K562 (cell line): ENCODE data around the gene KCNJ4. TPM values are rescaled to one million over a fixed set of nuclear protein-coding genes. Genes with fewer than 3 reads are reported as not detected.

Experiments used
- ATAC-seq: fragments of 200-7000 bp; cut with Tn5 transposase; 3 replicates; pipeline ENCODE4 v1.9.1; 2020; ENCODE audit warnings: moderate library complexity
- BruUV-seq: library from RNA; stranded (reverse); fragments of 400-500 nt; replicated peaks from 2 replicates; lab custom pipeline; 2021; lab: Mats Ljungman, UMichigan
- CTCF ChIA-PET: fragments of 300-600 bp; formaldehyde crosslinking; extraction: SDS; loops from one replicate; lab custom pipeline; 2021; ENCODE audit warnings: low intra/inter-chr PET ratio; lab: Yijun Ruan, JAX
- POLR2A ChIA-PET: fragments of 300-600, 350-650 bp; sonication (Branson Sonifier 250); formaldehyde crosslinking; extraction: SDS; loops from one replicate; lab custom pipeline; 2021; ENCODE audit warnings: antibody characterized with exemption, inconsistent platforms; lab: Yijun Ruan, JAX
- DNase-seq, 4 experiments: peaks; one replicate each; pipeline versions ENCODE4 v3.0.0 to v3.0.0-alpha.2; 2011 to 2018; ENCODE audit warnings: low spot score in 3 of 4, mixed read lengths in 3 of 4; ENCODE audit errors: extremely low read depth in 1 of 4
- FAIRE-seq: peaks from 2 replicates; lab custom pipeline; 2011; peaks lifted over from hg19 to GRCh38; lab: Jason Lieb, UNC
- H2AFZ ChIP-seq: 2 replicates; pipeline ENCODE4 v1.6.0; 2011; ENCODE audit warnings: low read depth, low read length, control low read depth, inconsistent platforms
- H3K27ac ChIP-seq: fragments of 200-600 bp; 3 replicates; pipeline ENCODE4 v1.8.0; 2011; ENCODE audit warnings: low read depth, mild to moderate bottlenecking, control low read depth, inconsistent platforms, low read length, moderate library complexity, mixed read lengths; ENCODE audit errors: extremely low read depth
- H3K27me3 ChIP-seq, 2 experiments: fragments of 300-600 bp in 1 of 2; 2 replicates in 1 of 2; 3 replicates in 1 of 2; pipeline versions ENCODE4 v1.6.0 to v1.8.0; 2011; ENCODE audit warnings: inconsistent platforms in 2 of 2, low read length in 2 of 2, mild to moderate bottlenecking in 1 of 2, mixed read lengths in 1 of 2, moderate library complexity in 1 of 2; ENCODE audit not compliant: control insufficient read depth in 2 of 2, insufficient read depth in 2 of 2
- H3K36me3 ChIP-seq: fragments of 300-600 bp; 3 replicates; pipeline ENCODE4 v1.8.0; 2011; ENCODE audit warnings: mild to moderate bottlenecking, low read length, inconsistent platforms; ENCODE audit not compliant: control insufficient read depth, insufficient read depth
- H3K4me1 ChIP-seq, 2 experiments: fragments of 200-600 bp in 1 of 2; replicated peaks in 1 of 2; 2 replicates in 1 of 2; 3 replicates in 1 of 2; pipeline versions ENCODE4 v1.5.1 to v1.8.0; 2011; ENCODE audit warnings: inconsistent platforms in 2 of 2, low read length in 2 of 2, mild to moderate bottlenecking in 1 of 2, mixed read lengths in 1 of 2, moderate library complexity in 1 of 2; ENCODE audit not compliant: control insufficient read depth in 2 of 2, insufficient read depth in 2 of 2
- H3K4me2 ChIP-seq: 2 replicates; pipeline ENCODE4 v1.6.1; 2011; ENCODE audit warnings: low read length, control low read depth, inconsistent platforms, mixed read lengths; ENCODE audit not compliant: insufficient read depth
- H3K4me3 ChIP-seq: fragments of 200-600 bp; sonication (generic), shearing (Covaris generic); 2 replicates; pipeline ENCODE4 v1.5.1; 2016; ENCODE audit warnings: control low read depth, inconsistent platforms
- H3K79me2 ChIP-seq: fragments of 200-600 bp; 3 replicates; pipeline ENCODE4 v1.8.0; 2011; ENCODE audit warnings: low read length, inconsistent platforms; ENCODE audit not compliant: control insufficient read depth, insufficient read depth
- H3K9ac ChIP-seq, 2 experiments: 2 replicates each; pipeline versions ENCODE4 v1.6.0 to v1.6.1; 2011; ENCODE audit warnings: low read depth in 2 of 2, low read length in 2 of 2, control low read depth in 1 of 2, inconsistent platforms in 1 of 2, mild to moderate bottlenecking in 1 of 2, mixed read lengths in 1 of 2; ENCODE audit not compliant: insufficient read depth in 1 of 2
- H3K9me1 ChIP-seq: one replicate; pipeline ENCODE4 v1.6.0; 2011; ENCODE audit warnings: inconsistent platforms, mild to moderate bottlenecking, low read length, moderate library complexity; ENCODE audit not compliant: control insufficient read depth, insufficient read depth
- H3K9me3 ChIP-seq: replicated peaks from 2 replicates; pipeline ENCODE4 v1.5.1; 2011; ENCODE audit warnings: low read depth, low read length, inconsistent platforms; ENCODE audit not compliant: control insufficient read depth, insufficient read depth
- H4K20me1 ChIP-seq: replicated peaks from 2 replicates; pipeline ENCODE4 v1.6.1; 2011; ENCODE audit warnings: low read length, inconsistent platforms, mixed read lengths; ENCODE audit not compliant: control insufficient read depth, insufficient read depth
- ATF3 ChIP-seq, 2 experiments: fragments of 450-650 bp in 1 of 2; sonication (generic) in 1 of 2; formaldehyde crosslinking in 1 of 2; IDR thresholded peaks in 1 of 2; conservative IDR thresholded peaks in 1 of 2; 2 replicates each; pipeline versions ENCODE4 v1.6.1 to v1.8.1; 2016 to 2023; ENCODE audit warnings: mild to moderate bottlenecking in 2 of 2, moderate library complexity in 2 of 2, inconsistent platforms in 1 of 2, missing genetic modification reagents in 1 of 2
- CHD1 ChIP-seq: fragments of 200-600 bp; sonication (generic); IDR thresholded peaks from one replicate; pipeline ENCODE4 v1.6.1; 2012; ENCODE audit warnings: mild to moderate bottlenecking, moderate library complexity, low read length, inconsistent platforms
- MAFG ChIP-seq: fragments of 450-650 bp; conservative IDR thresholded peaks from 2 replicates; pipeline ENCODE4 v1.6.1; 2016; ENCODE audit warnings: missing genetic modification characterization, missing compliant biosample characterization
- MAX ChIP-seq: sonication (generic); formaldehyde crosslinking; IDR thresholded peaks from 2 replicates; pipeline ENCODE4 v1.9.0; 2022; ENCODE audit warnings: mild to moderate bottlenecking, missing genetic modification reagents
- NR0B1 ChIP-seq: fragments of 450-650 bp; IDR thresholded peaks from one replicate; pipeline ENCODE4 v1.6.1; 2018; ENCODE audit warnings: mild to moderate bottlenecking, moderate library complexity; ENCODE audit not compliant: partially characterized antibody
- PCBP1 ChIP-seq: fragments of 200-400 bp; formaldehyde crosslinking; IDR thresholded peaks from 2 replicates; pipeline ENCODE4 v1.6.1; 2018; ENCODE audit warnings: mild to moderate bottlenecking, low read depth, low read length; ENCODE audit not compliant: poor library complexity, severe bottlenecking
- PKNOX1 ChIP-seq: fragments of 450-650 bp; IDR thresholded peaks from 2 replicates; pipeline ENCODE4 v1.6.1; 2016
- WGBS: fragments of 100-300 bp; shearing (Covaris generic); methylation state at CpG from one replicate; pipeline ENCODE4 v1.1.6; 2016; ENCODE audit warnings: low coverage, mixed read lengths; ENCODE audit not compliant: insufficient coverage; ENCODE audit errors: missing lambda C conversion rate; 5-methylcytosine and 5-hydroxymethylcytosine counted together
- in situ Hi-C: fragments of 300-500 bp; cut with MboI; formaldehyde crosslinking; loops from 4 replicates; pipeline ENCODE4 v1.15.0; 2018; ENCODE audit warnings: inconsistent platforms, mixed read lengths
- intact Hi-C: fragments of 100-400 bp; cut with micrococcal nuclease; formaldehyde crosslinking; loops from 2 replicates; pipeline ENCODE4 v1.14.2; 2022
- polyA plus RNA-seq, 8 experiments: library from polyadenylated mRNA; depleted of rRNA in 4 of 8; stranded (reverse) in 5 of 8; unstranded in 3 of 8; fragments of >200 nt; fragmentation: Nextera tagmentation in 2 of 8; fragmentation: Illumina TruSeq in 1 of 8; extraction: Ambion mirVana in 2 of 8; extraction: Trizol in 1 of 8; gene quantifications; 2 replicates each; pipeline versions ENCODE4 v1.2.1 to v1.2.3, GENCODE V29; 2011 to 2014; ENCODE audit warnings: inconsistent platforms in 1 of 8, missing spikeins in 1 of 8
- total RNA-seq, 7 experiments: library from RNA; depleted of rRNA in 6 of 7; stranded (reverse); fragments of >200 nt in 6 of 7; fragmentation: Illumina TruSeq in 2 of 7; extraction: Trizol in 2 of 7; gene quantifications; 2 replicates each; pipeline versions ENCODE4 v1.2.1 to v1.2.3, GENCODE V29; 2011 to 2021; ENCODE audit warnings: low replicate concordance in 1 of 7

KCNJ4 gene
- total and polyA plus RNA-seq, 9 of the 15 experiments (the other 6 are each of a cell fraction or from before 2014, with no cell fraction given): 0.07 to 0.55 (median 0.09) TPM; not detected in 4

GRCh38 chr22:38435965-38436364, 19.0 kb downstream of the KCNJ4 start:
- in situ Hi-C loops: no loop called here
- Histone ChIP-seq H3K4me2 (no peak overlapping the region), H3K9ac (no peak overlapping the region; a peak in 1 of 4 replicates), H3K27me3 (peaks cover 0 to 4% of the 10 kb centered on the region in 2 experiments; a peak in 2 of 5 replicates), H3K9me1 (no peaks in the 10 kb centered on the region), H3K27ac (no peak overlapping the region), H4K20me1 (no peaks in the 10 kb centered on the region), H3K4me3 (no peak overlapping the region), H3K36me3 (no peaks in the 10 kb centered on the region), H3K79me2 (no peaks in the 10 kb centered on the region), H3K9me3 (no peaks in the 10 kb centered on the region), H3K4me1 (peaks cover 0 to 6% of the 10 kb centered on the region in 2 experiments; a peak in 1 of 5 replicates), H2AFZ (no peak overlapping the region)
- intact Hi-C loops: no loop called here
- ATAC-seq (no peak), DNase-seq (no peak), FAIRE-seq (no peak)
- ChIA-PET POLR2A (interaction anchor here (0.6 kb wide), 1 partner anchor 7 kb away, joined by 3 read pairs; no protein-coding TSS in a partner anchor), CTCF (no interaction called here)
- no TSS peak for BruUV-seq
- no peak for TF ChIP-seq ATF3 (IDR thresholded peaks at IDR 0.05)
- no peak for TF ChIP-seq ATF3 (CRISPR knock-in tag; conservative IDR thresholded peaks at IDR 0.05)
- TF ChIP-seq CHD1: no peak
- TF ChIP-seq NR0B1: no peak
- no peak for TF ChIP-seq MAFG (tag)
- no peak for TF ChIP-seq PKNOX1
- TF ChIP-seq MAX: no peak
- TF ChIP-seq PCBP1: no peak
- WGBS: 15% methylated on average over 4 of the region's 4 CpGs
